ENCODE measurements around the gene FBXO10.

The FBXO10 gene

DNA sequence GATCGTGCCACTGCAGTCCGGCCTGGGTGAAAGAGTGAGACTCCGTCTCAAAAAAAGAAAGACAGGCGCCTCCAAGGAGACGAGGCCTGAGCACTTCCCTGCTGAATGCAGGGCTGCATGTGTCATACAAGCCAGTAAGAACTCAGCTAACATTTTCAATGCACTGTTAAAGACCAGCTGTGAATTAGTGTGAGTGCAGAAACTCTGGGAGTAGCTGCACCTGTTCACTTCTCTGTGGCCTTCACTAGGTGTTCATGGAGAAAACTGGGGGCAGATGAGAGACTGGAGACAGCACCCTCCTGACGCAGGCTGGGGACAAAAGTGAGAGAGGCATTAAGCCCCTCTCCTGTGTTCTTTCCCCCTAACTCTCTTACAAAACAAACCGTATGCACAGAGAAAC is 41.8 kb downstream of the FBXO10 start:
- no peak overlapping the region for H3K4me3 ChIP-seq (ENCODE audit: low read length)
- DNase-seq (ENCODE audit: low read depth): no peak
- TF ChIP-seq CTCF (IDR thresholded peaks at IDR 0.05; ENCODE audit: insufficient read depth, low read depth, low read length, missing control alignments): no peak

GRCh38 chr9:37531699-37532098 is 44.5 kb downstream of the FBXO10 start:
- no peak for TF ChIP-seq CTCF (IDR thresholded peaks at IDR 0.05; ENCODE audit: insufficient read depth, low read depth, low read length, missing control alignments)
- no peak for DNase-seq (ENCODE audit: low read depth)
- no peak overlapping the region for H3K4me3 ChIP-seq (ENCODE audit: low read length)

GRCh38 chr9:37528652-37529471 is 47.3 kb downstream of the FBXO10 start:
- DNase-seq (ENCODE audit: low read depth): peak; percentile 92
- no peak overlapping the region for H3K4me3 ChIP-seq (ENCODE audit: low read length)
- no peak for TF ChIP-seq CTCF (IDR thresholded peaks at IDR 0.05; ENCODE audit: insufficient read depth, low read depth, low read length, missing control alignments)

DNA sequence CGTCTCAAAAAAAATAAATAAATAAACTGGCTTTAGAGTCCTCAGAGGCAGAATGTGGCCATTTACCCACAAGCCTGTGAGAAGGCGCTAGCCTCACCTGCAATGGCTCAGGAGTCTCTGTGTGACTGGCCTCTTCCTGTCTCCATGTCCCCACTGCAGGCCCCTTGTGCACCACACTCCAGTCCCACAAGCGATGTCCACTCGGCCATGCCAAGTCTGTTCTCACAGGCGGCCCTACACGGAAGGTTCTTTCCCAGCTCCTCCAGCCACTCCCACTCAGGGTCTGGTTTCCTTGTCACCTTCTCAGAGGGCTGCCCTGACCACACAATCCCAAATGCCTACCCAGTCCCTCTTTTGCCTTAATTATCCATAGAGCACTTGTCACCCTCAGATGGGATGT is 52.3 kb downstream of the FBXO10 start:
- DNase-seq (ENCODE audit: low read depth): no peak
- TF ChIP-seq CTCF (IDR thresholded peaks at IDR 0.05; ENCODE audit: insufficient read depth, low read depth, low read length, missing control alignments): no peak
- no peak overlapping the region for H3K4me3 ChIP-seq (ENCODE audit: low read length)

DNA sequence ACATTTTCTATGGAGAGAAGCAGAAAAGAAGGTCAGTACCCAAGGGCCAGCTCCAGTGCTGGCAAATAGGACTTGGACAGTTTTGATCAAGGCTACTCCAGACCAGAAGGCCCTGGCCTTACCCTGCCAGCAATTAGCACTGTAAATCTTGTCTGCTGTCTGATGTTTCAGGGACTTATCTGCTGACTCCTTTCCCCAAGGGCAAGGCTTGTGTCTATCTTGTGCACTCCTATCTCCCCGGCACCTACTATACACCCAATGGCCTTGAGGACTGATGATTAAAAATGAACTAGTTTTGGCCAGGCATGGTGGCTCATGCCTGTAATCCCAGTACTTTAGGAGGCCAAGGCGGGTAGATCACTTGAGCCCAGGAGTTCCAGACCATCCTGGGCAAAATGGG is 53.2 kb downstream of the FBXO10 start:
- no peak overlapping the region for H3K4me3 ChIP-seq (ENCODE audit: low read length)
- no peak for TF ChIP-seq CTCF (IDR thresholded peaks at IDR 0.05; ENCODE audit: insufficient read depth, low read depth, low read length, missing control alignments)
- no peak for DNase-seq (ENCODE audit: low read depth)

GRCh38 chr9:37521111-37521510 is 55.1 kb downstream of the FBXO10 start:
- no peak for TF ChIP-seq CTCF (IDR thresholded peaks at IDR 0.05; ENCODE audit: insufficient read depth, low read depth, low read length, missing control alignments)
- no peak for DNase-seq (ENCODE audit: low read depth)
- no peak overlapping the region for H3K4me3 ChIP-seq (ENCODE audit: low read length)

- no peak for DNase-seq (ENCODE audit: low read depth)
- H3K4me3 ChIP-seq (ENCODE audit: low read length): no peak overlapping the region
- TF ChIP-seq CTCF (IDR thresholded peaks at IDR 0.05; ENCODE audit: insufficient read depth, low read depth, low read length, missing control alignments): no peak
These were observed 55.5 kb downstream of the FBXO10 start for GRCh38 chr9:37520641-37521040.
